Activated T-cell treated with anti-CD3 and anti-CD28 coated beads for 4 hours (primary cell): ENCODE data around the gene CDKL2.

ENCODE experiments used
- DNase-seq: peaks from one replicate; pipeline ENCODE4 v3.0.0-alpha.2; 2020

The CDKL2 gene

GRCh38 chr4:75637827-75638226 lies 7.5 kb upstream of the CDKL2 start:
- DNase-seq: no peak

DNA sequence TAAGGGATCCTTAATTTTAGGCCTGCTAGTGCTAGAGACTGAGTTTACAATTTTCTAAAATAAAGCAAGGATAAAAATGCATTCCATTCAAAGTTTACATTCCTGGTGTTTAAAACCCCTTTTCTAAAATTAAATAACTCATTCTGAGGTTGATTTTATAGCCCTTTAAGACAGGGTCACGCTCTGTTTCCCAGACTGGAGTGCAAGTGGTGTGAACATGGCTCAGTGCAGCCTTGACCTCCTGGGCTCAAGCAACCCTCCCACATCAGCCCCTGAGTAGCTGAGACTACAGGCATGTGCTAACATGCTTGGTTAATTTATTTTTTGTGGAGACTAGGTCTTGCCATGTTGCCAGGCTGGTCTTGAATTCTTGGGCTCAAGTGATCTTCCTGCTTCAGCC lies 6.8 kb upstream of the CDKL2 start:
- DNase-seq: no peak

DNA sequence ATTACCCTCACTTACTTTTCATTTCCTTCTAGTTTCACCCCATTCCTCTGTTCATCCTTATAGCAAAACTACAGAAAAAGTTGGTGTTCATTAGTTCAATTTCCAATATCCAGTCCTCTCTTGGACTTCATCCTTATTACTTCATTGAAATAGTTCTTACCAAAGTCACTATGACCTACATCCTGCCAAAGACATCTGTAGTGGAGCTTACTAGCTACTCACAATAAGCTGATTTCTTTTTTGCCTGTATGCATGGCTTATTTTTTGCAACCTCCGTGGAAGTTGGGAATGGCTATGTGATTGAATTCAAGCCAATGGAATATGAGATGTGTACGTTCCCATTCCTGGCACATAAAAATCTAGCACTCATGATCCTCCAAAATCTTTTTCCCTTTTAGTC lies 4.6 kb upstream of the CDKL2 start:
- no peak for DNase-seq

GRCh38 chr4:75634281-75634680 lies 4.0 kb upstream of the CDKL2 start:
- DNase-seq: no peak

DNA sequence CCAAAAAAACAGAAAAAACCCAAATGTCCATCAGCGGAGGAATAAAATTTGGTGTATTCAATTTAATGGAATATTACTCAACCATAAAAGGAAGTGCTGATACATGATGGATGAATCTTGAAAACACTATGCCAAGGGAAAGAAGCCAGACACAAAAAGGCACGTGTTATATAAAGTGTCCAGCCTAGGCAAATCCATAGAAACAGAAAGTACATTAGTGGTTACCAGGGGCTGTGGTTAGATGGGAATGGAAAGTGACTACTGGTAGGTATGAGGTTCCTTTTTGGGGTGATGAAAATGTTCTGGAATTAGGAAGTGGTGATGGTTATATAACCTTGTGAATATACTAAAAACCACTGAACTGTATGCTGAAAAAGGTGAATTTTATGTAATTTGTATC lies 3.5 kb upstream of the CDKL2 start:
- no peak for DNase-seq

GRCh38 chr4:75630937-75631329 lies 605 bp upstream of the CDKL2 start:
- no peak for DNase-seq

DNA sequence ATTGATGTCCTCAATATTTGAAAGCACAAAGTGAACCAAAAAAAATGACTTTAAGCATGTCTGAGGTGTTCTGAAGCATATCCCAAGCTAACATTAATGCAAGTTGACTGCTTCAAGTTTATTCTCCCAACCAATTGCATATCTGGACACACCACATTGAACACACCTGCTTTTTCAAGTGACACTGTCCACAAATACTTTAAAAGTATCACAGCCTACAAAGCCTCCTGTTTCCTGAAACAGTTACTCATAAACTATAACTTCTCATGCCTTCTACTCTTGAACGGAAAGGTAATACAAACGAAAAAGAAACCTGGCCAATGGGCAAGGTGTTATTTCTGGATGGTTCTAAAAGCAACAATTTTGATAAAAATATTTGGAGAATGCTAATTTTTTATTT lies 1.1 kb downstream of the CDKL2 start:
- no peak for DNase-seq

DNA sequence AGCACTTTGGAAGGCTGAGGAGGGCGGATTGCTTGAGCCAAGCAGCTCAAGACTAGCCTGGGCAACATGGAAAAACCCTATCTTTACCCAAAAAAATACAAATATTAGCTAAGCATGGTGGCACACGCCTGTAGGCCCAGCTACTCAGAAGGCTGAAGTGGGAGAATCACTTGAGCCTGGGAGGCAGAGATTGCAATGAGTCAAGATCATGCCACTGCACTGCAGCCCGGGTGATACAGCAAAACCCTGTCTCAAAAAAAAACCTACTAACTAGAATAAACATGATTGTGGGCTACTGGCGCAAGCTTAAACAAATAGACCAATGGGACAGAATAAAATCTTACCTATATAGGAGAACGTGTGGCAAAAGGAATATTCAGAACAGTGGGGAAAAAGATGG lies 7.3 kb downstream of the CDKL2 start:
- DNase-seq: no peak

- DNase-seq: no peak
Observed at GRCh38 chr4:75621715-75622114, 8.6 kb downstream of the CDKL2 start.

DNA sequence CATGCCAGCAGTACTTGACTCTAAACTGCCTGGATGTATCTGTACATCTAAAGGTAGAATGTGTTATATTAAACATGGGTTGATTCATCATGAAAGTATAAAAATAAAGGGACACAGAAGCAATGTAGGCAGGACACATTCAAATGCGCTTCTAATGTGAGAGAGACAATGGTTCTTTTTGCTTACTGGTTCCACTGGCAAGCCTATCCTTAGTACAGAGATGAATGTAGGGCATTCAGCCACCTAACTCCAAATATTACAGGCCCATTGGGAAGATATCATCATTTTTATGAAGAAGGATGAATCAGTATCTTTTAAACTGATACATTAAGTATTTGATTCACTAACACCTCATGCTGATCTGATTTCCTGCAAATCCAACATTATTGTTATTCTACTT lies 18.0 kb downstream of the CDKL2 start:
- no peak for DNase-seq

DNA sequence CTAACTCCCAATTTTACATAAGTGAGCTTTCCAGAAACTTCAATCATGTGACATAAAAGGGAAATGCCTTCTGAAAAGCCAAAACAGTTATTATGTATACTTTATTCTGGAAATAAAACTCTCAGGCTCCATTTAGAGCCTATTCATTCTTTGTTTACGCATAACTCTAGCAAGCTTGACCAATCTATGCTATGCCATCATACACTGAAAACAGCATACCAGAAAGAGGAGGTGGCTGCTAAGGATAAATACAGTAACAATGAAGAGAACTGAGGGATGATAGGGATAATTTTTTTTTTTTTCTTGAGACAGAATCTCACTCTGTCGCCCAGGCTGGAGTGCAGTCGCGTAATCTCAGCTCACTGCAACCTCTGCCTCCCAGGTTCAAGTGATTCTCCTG lies 24.4 kb downstream of the CDKL2 start:
- no peak for DNase-seq

GRCh38 chr4:75599647-75600046 lies 30.7 kb downstream of the CDKL2 start:
- DNase-seq: no peak

GRCh38 chr4:75598390-75598789 lies 31.9 kb downstream of the CDKL2 start:
- no peak for DNase-seq

- DNase-seq: no peak
Observed at GRCh38 chr4:75596061-75596460, 34.3 kb downstream of the CDKL2 start.

DNA sequence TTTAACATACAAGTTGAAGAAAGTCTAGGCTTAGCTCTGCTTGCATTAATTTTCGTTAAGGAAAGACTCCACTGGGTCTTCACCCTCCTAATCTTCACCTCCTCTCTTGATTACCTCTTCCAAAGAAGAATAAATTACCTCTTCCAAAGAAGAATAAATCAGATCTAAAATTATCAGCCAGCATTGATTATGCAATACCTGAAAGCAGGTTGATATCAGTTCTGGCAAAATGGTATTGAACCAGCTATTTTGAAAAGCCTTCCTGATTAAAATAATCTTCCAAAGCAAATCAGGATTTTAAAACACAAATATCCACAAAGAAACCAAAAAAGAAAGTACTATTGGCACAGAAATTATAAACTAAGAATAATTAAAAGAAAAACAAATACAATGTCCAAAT lies 36.9 kb downstream of the CDKL2 start:
- no peak for DNase-seq

DNA sequence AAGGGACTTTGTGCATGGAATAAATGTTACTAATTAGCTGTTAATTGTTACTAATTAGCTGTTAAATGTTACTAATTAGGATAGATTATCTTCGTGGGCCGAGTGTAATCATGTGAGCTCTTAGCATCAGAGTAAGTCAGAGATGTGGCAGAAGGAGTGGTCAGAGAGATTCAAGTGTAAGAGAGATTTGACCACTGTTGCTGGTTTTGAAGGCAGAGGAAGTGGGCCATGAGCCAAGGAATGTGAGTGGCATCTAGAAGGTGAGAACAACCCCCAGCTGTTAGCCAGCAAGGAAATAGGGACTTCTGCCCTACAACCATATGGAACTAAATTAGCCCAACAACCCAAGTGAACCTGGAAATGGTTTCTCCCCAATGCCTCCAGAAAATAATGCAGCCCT lies 46.3 kb downstream of the CDKL2 start:
- DNase-seq: no peak

GRCh38 chr4:75567725-75568124 lies 62.6 kb downstream of the CDKL2 start:
- DNase-seq: no peak

- no peak for DNase-seq
Observed at GRCh38 chr4:75566911-75567310, 63.4 kb downstream of the CDKL2 start.

GRCh38 chr4:75565481-75565880 lies 64.8 kb downstream of the CDKL2 start:
- DNase-seq: no peak

GRCh38 chr4:75564023-75564422 lies 66.3 kb downstream of the CDKL2 start:
- no peak for DNase-seq

GRCh38 chr4:75561789-75562188 lies 68.5 kb downstream of the CDKL2 start:
- DNase-seq: no peak

- DNase-seq: no peak
Observed at GRCh38 chr4:75557696-75558095, 72.6 kb downstream of the CDKL2 start.

DNA sequence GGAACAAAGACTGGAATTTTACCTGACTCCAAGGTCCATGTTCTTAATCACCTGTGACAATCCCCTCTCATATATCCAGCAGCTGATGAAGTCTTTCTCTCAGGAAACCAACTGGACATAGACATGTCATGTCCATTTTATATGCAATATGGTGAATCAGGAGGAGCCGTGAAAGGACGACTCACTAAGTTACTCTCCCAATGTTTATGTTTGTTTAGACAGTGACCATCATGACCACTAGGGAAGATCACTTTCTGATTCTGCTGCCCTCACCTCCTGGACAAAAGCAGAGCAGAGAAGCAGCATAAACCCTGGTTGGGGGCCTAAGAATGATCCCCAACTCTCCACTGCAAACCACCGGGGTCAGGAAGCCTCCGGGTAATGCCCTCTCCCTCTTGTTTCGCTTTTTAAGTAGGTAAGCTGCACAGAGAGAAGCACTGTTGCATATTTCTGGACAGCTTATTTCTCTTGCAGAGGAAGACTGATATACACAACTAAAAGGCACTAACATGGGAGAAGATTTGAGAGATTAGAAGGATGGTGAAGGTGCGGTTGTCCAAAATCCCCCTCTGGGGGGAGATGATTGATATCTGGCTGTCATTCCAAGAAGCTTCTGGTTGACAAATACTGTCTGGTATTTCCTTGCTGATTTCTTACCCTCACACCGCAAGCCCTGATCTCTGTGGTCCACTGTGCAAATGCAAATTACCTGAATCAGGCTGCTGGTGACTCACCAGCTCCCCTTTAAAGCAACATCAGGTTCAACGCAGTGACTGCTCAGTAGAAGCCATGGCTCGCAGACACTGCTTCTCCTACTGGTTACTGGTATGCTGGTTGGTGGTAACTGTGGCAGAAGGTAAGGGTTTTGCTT lies 74.8 kb downstream of the CDKL2 start, which contains the start of gene ODAPH:
Gene ODAPH (plus strand): TSS at position 773 of the 871 bp plus-strand sequence. CDS start 17 bp downstream, at position 790.
- DNase-seq: no peak

- no peak for DNase-seq
Observed at GRCh38 chr4:75552452-75552851, 77.9 kb downstream of the CDKL2 start.

DNA sequence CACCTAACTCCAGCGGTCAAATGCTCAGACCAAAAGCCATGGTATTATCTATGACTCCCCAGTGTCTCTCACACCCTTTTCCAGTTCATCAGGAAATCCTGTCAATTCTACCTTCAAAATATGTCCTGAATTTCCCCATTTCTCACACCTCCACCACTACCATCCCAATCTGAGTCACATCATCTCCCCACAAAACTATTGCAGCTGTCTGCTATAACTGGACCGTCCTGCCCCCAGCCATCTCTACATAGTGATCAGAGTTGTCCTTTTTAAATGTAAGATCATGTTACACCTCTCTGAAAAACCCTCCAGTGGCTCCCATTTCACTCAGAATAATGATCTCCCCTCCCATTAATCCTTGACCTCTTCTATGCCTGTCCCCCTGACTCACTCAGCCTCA lies 81.3 kb downstream of the CDKL2 start:
- no peak for DNase-seq
